ENCODE measurements around the gene TBC1D22A.

Gene TBC1D22A

GRCh38 chr22:46861468-46862367 lies 99.3 kb downstream of the TBC1D22A start:
- H3K4me1 ChIP-seq (ENCODE audit: low read length), result peaks cover 20% of the 10 kb centered on the region
- H3K27ac ChIP-seq (ENCODE audit: low read length), result no peak overlapping the region
- no peak overlapping the region for H3K4me3 ChIP-seq (ENCODE audit: low read length)
- H3K36me3 ChIP-seq (replicated peaks; ENCODE audit: low read depth, low read length), result peaks cover 53% of the 10 kb centered on the region
- no peak overlapping the region for H2AFZ ChIP-seq (ENCODE audit: low read depth, low read length)
- H4K20me1 ChIP-seq (ENCODE audit: insufficient read depth, low read length), result peaks cover 82% of the 10 kb centered on the region
- no peaks in the 10 kb centered on the region for H3K27me3 ChIP-seq (ENCODE audit: low read depth, low read length)
- H3K9ac ChIP-seq (ENCODE audit: low read length), result no peak overlapping the region
- H3K4me2 ChIP-seq (ENCODE audit: low read length), result no peak overlapping the region
- no peaks in the 10 kb centered on the region for H3K9me3 ChIP-seq (ENCODE audit: insufficient read depth, low read length)
- H3K79me2 ChIP-seq (ENCODE audit: low read length), result peaks cover 74% of the 10 kb centered on the region
- TF ChIP-seq, protein P1, sequence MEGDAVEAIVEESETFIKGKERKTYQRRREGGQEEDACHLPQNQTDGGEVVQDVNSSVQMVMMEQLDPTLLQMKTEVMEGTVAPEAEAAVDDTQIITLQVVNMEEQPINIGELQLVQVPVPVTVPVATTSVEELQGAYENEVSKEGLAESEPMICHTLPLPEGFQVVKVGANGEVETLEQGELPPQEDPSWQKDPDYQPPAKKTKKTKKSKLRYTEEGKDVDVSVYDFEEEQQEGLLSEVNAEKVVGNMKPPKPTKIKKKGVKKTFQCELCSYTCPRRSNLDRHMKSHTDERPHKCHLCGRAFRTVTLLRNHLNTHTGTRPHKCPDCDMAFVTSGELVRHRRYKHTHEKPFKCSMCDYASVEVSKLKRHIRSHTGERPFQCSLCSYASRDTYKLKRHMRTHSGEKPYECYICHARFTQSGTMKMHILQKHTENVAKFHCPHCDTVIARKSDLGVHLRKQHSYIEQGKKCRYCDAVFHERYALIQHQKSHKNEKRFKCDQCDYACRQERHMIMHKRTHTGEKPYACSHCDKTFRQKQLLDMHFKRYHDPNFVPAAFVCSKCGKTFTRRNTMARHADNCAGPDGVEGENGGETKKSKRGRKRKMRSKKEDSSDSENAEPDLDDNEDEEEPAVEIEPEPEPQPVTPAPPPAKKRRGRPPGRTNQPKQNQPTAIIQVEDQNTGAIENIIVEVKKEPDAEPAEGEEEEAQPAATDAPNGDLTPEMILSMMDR (IDR thresholded peaks at IDR 0.05; ENCODE audit: low read depth, low read length), result no peak
- no peak for TF ChIP-seq EZH2phosphoT487 (IDR thresholded peaks at IDR 0.05; ENCODE audit: low read depth)

- peaks cover 82% of the 10 kb centered on the region for H4K20me1 ChIP-seq (ENCODE audit: insufficient read depth, low read length)
- peak overlapping the region; percentile 3 for H3K4me2 ChIP-seq (ENCODE audit: low read length)
- H3K27ac ChIP-seq (ENCODE audit: low read length), result no peak overlapping the region
- peaks cover 74% of the 10 kb centered on the region for H3K79me2 ChIP-seq (ENCODE audit: low read length)
- TF ChIP-seq, protein P1 (IDR thresholded peaks at IDR 0.05; ENCODE audit: low read depth, low read length), result no peak
- no peak for TF ChIP-seq EZH2phosphoT487 (IDR thresholded peaks at IDR 0.05; ENCODE audit: low read depth)
- peaks cover 20% of the 10 kb centered on the region for H3K4me1 ChIP-seq (ENCODE audit: low read length)
- H3K9ac ChIP-seq (ENCODE audit: low read length), result no peak overlapping the region
- H3K36me3 ChIP-seq (replicated peaks; ENCODE audit: low read depth, low read length), result peaks cover 53% of the 10 kb centered on the region
- H3K4me3 ChIP-seq (ENCODE audit: low read length), result no peak overlapping the region
- no peak overlapping the region for H2AFZ ChIP-seq (ENCODE audit: low read depth, low read length)
- H3K27me3 ChIP-seq (ENCODE audit: low read depth, low read length), result no peaks in the 10 kb centered on the region
- H3K9me3 ChIP-seq (ENCODE audit: insufficient read depth, low read length), result no peaks in the 10 kb centered on the region
These were observed 100.2 kb downstream of the TBC1D22A start for GRCh38 chr22:46862418-46863324.

GRCh38 chr22:46863794-46864193 lies 101.3 kb downstream of the TBC1D22A start:
- peaks cover 50% of the 10 kb centered on the region for H3K36me3 ChIP-seq (replicated peaks; ENCODE audit: low read depth, low read length)
- H3K79me2 ChIP-seq (ENCODE audit: low read length), result peaks cover 75% of the 10 kb centered on the region

More at GRCh38 chr22:46863794-46864193, 101.3 kb downstream of the TBC1D22A start:
- Histone ChIP-seq H3K4me1 (ENCODE audit: low read length) (peaks cover 20% of the 10 kb centered on the region), H3K9ac (ENCODE audit: low read length) (no peak overlapping the region), H3K9me3 (ENCODE audit: insufficient read depth, low read length) (no peaks in the 10 kb centered on the region), H3K27ac (ENCODE audit: low read length) (no peak overlapping the region), H3K4me3 (ENCODE audit: low read length) (no peak overlapping the region), H3K4me2 (ENCODE audit: low read length) (no peak overlapping the region), H3K27me3 (ENCODE audit: low read depth, low read length) (no peaks in the 10 kb centered on the region), H2AFZ (ENCODE audit: low read depth, low read length) (no peak overlapping the region), H4K20me1 (ENCODE audit: insufficient read depth, low read length) (peaks cover 82% of the 10 kb centered on the region)
- TF ChIP-seq EZH2phosphoT487 (IDR thresholded peaks at IDR 0.05; ENCODE audit: low read depth), result no peak
- TF ChIP-seq, protein P1 (IDR thresholded peaks at IDR 0.05; ENCODE audit: low read depth, low read length), result no peak

Measured in OCI-LY3 (cell line).